ENCODE measurements around the gene SYNDIG1.

Gene SYNDIG1

GRCh38 chr20:24654425-24654824 is 185.0 kb downstream of the SYNDIG1 start:
- no peak overlapping the region for H3K27ac ChIP-seq (ENCODE audit: low read depth, low read length)
- no peaks in the 10 kb centered on the region for H3K79me1 ChIP-seq (ENCODE audit: low read length)
- no peak overlapping the region for H3K4ac ChIP-seq (ENCODE audit: low read depth, low read length)
- no peak overlapping the region for H4K8ac ChIP-seq (ENCODE audit: low read depth, low read length)
- no peak overlapping the region for H2AK5ac ChIP-seq (ENCODE audit: low read length)
- H2BK5ac ChIP-seq (ENCODE audit: low read length), result no peak overlapping the region
- H4K5ac ChIP-seq (ENCODE audit: low read length), result no peak overlapping the region
- H2BK15ac ChIP-seq (replicated peaks; ENCODE audit: low read depth), result no peak overlapping the region
- H3K4me1 ChIP-seq (ENCODE audit: control insufficient read depth, low read depth, low read length), result no peaks in the 10 kb centered on the region
- no peak overlapping the region for H3K18ac ChIP-seq (ENCODE audit: low read length)
- H3K56ac ChIP-seq (ENCODE audit: low read length), result no peak overlapping the region
- H2BK120ac ChIP-seq (ENCODE audit: low read depth, low read length), result no peak overlapping the region
- no peak for DNase-seq
- no peaks in the 10 kb centered on the region for H3K36me3 ChIP-seq (ENCODE audit: control insufficient read depth, insufficient read depth, low read length)
- H3K4me3 ChIP-seq (ENCODE audit: low read length), result no peak overlapping the region
- H3K79me2 ChIP-seq (ENCODE audit: control insufficient read depth, insufficient read depth, low read length), result no peaks in the 10 kb centered on the region
- H3K27me3 ChIP-seq (ENCODE audit: insufficient read depth, low read length, poor library complexity), result no peaks in the 10 kb centered on the region
- no peak overlapping the region for H3K23ac ChIP-seq (ENCODE audit: low read length)
- H3K4me2 ChIP-seq (ENCODE audit: low read length), result no peak overlapping the region
- no peak overlapping the region for H3K9ac ChIP-seq (ENCODE audit: low read length)
- WGBS (ENCODE audit: extremely low coverage, insufficient coverage, low lambda C conversion rate), result no CpG with 5 or more reads among the region's 1 CpG

- H3K23ac ChIP-seq (ENCODE audit: low read length), result no peak overlapping the region
- H4K8ac ChIP-seq (ENCODE audit: low read depth, low read length), result no peak overlapping the region
- H3K79me1 ChIP-seq (ENCODE audit: low read length), result no peaks in the 10 kb centered on the region
- no peak for DNase-seq
- no peaks in the 10 kb centered on the region for H3K4me1 ChIP-seq (ENCODE audit: control insufficient read depth, low read depth, low read length)
- H3K79me2 ChIP-seq (ENCODE audit: control insufficient read depth, insufficient read depth, low read length), result no peaks in the 10 kb centered on the region
- no peak overlapping the region for H3K56ac ChIP-seq (ENCODE audit: low read length)
- no peak overlapping the region for H3K4me2 ChIP-seq (ENCODE audit: low read length)
- no peak overlapping the region for H3K4me3 ChIP-seq (ENCODE audit: low read length)
- H2BK15ac ChIP-seq (replicated peaks; ENCODE audit: low read depth), result no peak overlapping the region
- WGBS (ENCODE audit: extremely low coverage, insufficient coverage, low lambda C conversion rate), result no CpG with 5 or more reads among the region's 12 CpGs
- no peak overlapping the region for H3K27ac ChIP-seq (ENCODE audit: low read depth, low read length)
- H3K18ac ChIP-seq (ENCODE audit: low read length), result no peak overlapping the region
- no peak overlapping the region for H2BK120ac ChIP-seq (ENCODE audit: low read depth, low read length)
- H3K27me3 ChIP-seq (ENCODE audit: insufficient read depth, low read length, poor library complexity), result no peaks in the 10 kb centered on the region
- no peak overlapping the region for H3K4ac ChIP-seq (ENCODE audit: low read depth, low read length)
- no peaks in the 10 kb centered on the region for H3K36me3 ChIP-seq (ENCODE audit: control insufficient read depth, insufficient read depth, low read length)
- no peak overlapping the region for H3K9ac ChIP-seq (ENCODE audit: low read length)
- H2BK5ac ChIP-seq (ENCODE audit: low read length), result no peak overlapping the region
- no peak overlapping the region for H2AK5ac ChIP-seq (ENCODE audit: low read length)
- H4K5ac ChIP-seq (ENCODE audit: low read length), result no peak overlapping the region
These were observed 187.0 kb downstream of the SYNDIG1 start for GRCh38 chr20:24656391-24656790.

- Histone ChIP-seq H3K79me1 (ENCODE audit: low read length) (no peaks in the 10 kb centered on the region), H3K4me2 (ENCODE audit: low read length) (no peak overlapping the region), H3K23ac (ENCODE audit: low read length) (no peak overlapping the region), H3K36me3 (ENCODE audit: control insufficient read depth, insufficient read depth, low read length) (no peaks in the 10 kb centered on the region), H4K8ac (ENCODE audit: low read depth, low read length) (no peak overlapping the region), H4K5ac (ENCODE audit: low read length) (no peak overlapping the region), H3K56ac (ENCODE audit: low read length) (no peak overlapping the region), H3K4me3 (ENCODE audit: low read length) (no peak overlapping the region), H3K18ac (ENCODE audit: low read length) (no peak overlapping the region), H2AK5ac (ENCODE audit: low read length) (no peak overlapping the region), H3K79me2 (ENCODE audit: control insufficient read depth, insufficient read depth, low read length) (no peaks in the 10 kb centered on the region), H3K9ac (ENCODE audit: low read length) (no peak overlapping the region), H2BK15ac (replicated peaks; ENCODE audit: low read depth) (no peak overlapping the region), H3K27ac (ENCODE audit: low read depth, low read length) (no peak overlapping the region), H2BK5ac (ENCODE audit: low read length) (no peak overlapping the region), H3K4me1 (ENCODE audit: control insufficient read depth, low read depth, low read length) (no peaks in the 10 kb centered on the region), H2BK120ac (ENCODE audit: low read depth, low read length) (no peak overlapping the region), H3K27me3 (ENCODE audit: insufficient read depth, low read length, poor library complexity) (no peaks in the 10 kb centered on the region), H3K4ac (ENCODE audit: low read depth, low read length) (no peak overlapping the region)
- WGBS (ENCODE audit: extremely low coverage, insufficient coverage, low lambda C conversion rate), result no CpG with 5 or more reads among the region's 8 CpGs
- no peak for DNase-seq
These were observed 187.8 kb downstream of the SYNDIG1 start for GRCh38 chr20:24657196-24657595.

- H3K18ac ChIP-seq (ENCODE audit: low read length), result no peak overlapping the region
- H2AK5ac ChIP-seq (ENCODE audit: low read length), result no peak overlapping the region
- H3K23ac ChIP-seq (ENCODE audit: low read length), result no peak overlapping the region
- H3K36me3 ChIP-seq (ENCODE audit: control insufficient read depth, insufficient read depth, low read length), result no peaks in the 10 kb centered on the region
- H3K56ac ChIP-seq (ENCODE audit: low read length), result no peak overlapping the region
- no peak overlapping the region for H2BK120ac ChIP-seq (ENCODE audit: low read depth, low read length)
- H3K4me3 ChIP-seq (ENCODE audit: low read length), result no peak overlapping the region
- H3K4ac ChIP-seq (ENCODE audit: low read depth, low read length), result no peak overlapping the region
- H2BK15ac ChIP-seq (replicated peaks; ENCODE audit: low read depth), result no peak overlapping the region
- no CpG with 5 or more reads among the region's 27 CpGs for WGBS (ENCODE audit: extremely low coverage, insufficient coverage, low lambda C conversion rate)
- no peak overlapping the region for H3K27ac ChIP-seq (ENCODE audit: low read depth, low read length)
- H3K4me2 ChIP-seq (ENCODE audit: low read length), result no peak overlapping the region
- H4K5ac ChIP-seq (ENCODE audit: low read length), result no peak overlapping the region
- no peak overlapping the region for H2BK5ac ChIP-seq (ENCODE audit: low read length)
- DNase-seq, result no peak
- no peak overlapping the region for H3K9ac ChIP-seq (ENCODE audit: low read length)
- H3K79me2 ChIP-seq (ENCODE audit: control insufficient read depth, insufficient read depth, low read length), result no peaks in the 10 kb centered on the region
- H3K4me1 ChIP-seq (ENCODE audit: control insufficient read depth, low read depth, low read length), result no peaks in the 10 kb centered on the region
- no peak overlapping the region for H4K8ac ChIP-seq (ENCODE audit: low read depth, low read length)
- H3K27me3 ChIP-seq (ENCODE audit: insufficient read depth, low read length, poor library complexity), result no peaks in the 10 kb centered on the region
- no peaks in the 10 kb centered on the region for H3K79me1 ChIP-seq (ENCODE audit: low read length)
These were observed 188.6 kb downstream of the SYNDIG1 start for GRCh38 chr20:24657878-24658620.

- no peak overlapping the region for H4K8ac ChIP-seq (ENCODE audit: low read depth, low read length)
- no peak overlapping the region for H3K56ac ChIP-seq (ENCODE audit: low read length)
- H2BK15ac ChIP-seq (replicated peaks; ENCODE audit: low read depth), result no peak overlapping the region
- no peaks in the 10 kb centered on the region for H3K4me1 ChIP-seq (ENCODE audit: control insufficient read depth, low read depth, low read length)
- no peaks in the 10 kb centered on the region for H3K79me2 ChIP-seq (ENCODE audit: control insufficient read depth, insufficient read depth, low read length)
- H2BK5ac ChIP-seq (ENCODE audit: low read length), result no peak overlapping the region
- H3K4me3 ChIP-seq (ENCODE audit: low read length), result no peak overlapping the region
- H3K9ac ChIP-seq (ENCODE audit: low read length), result no peak overlapping the region
- H3K79me1 ChIP-seq (ENCODE audit: low read length), result no peaks in the 10 kb centered on the region
- H3K18ac ChIP-seq (ENCODE audit: low read length), result no peak overlapping the region
- H3K36me3 ChIP-seq (ENCODE audit: control insufficient read depth, insufficient read depth, low read length), result no peaks in the 10 kb centered on the region
- no peak for DNase-seq
- no CpG with 5 or more reads among the region's 17 CpGs for WGBS (ENCODE audit: extremely low coverage, insufficient coverage, low lambda C conversion rate)
- H3K4ac ChIP-seq (ENCODE audit: low read depth, low read length), result no peak overlapping the region
- no peak overlapping the region for H3K23ac ChIP-seq (ENCODE audit: low read length)
- no peak overlapping the region for H2AK5ac ChIP-seq (ENCODE audit: low read length)
- H3K4me2 ChIP-seq (ENCODE audit: low read length), result no peak overlapping the region
- no peak overlapping the region for H2BK120ac ChIP-seq (ENCODE audit: low read depth, low read length)
- H3K27me3 ChIP-seq (ENCODE audit: insufficient read depth, low read length, poor library complexity), result no peaks in the 10 kb centered on the region
- H3K27ac ChIP-seq (ENCODE audit: low read depth, low read length), result no peak overlapping the region
- H4K5ac ChIP-seq (ENCODE audit: low read length), result no peak overlapping the region
These were observed 189.7 kb downstream of the SYNDIG1 start for GRCh38 chr20:24658920-24659660.

Data from mesendoderm (in vitro differentiated cells).